Liver (tissue), 9 donors: Measurements from ENCODE around the gene RTEL1. TPM values are rescaled to one million over a fixed set of nuclear protein-coding genes. Genes with fewer than 3 reads are reported as not detected.

Source experiments
- DNase-seq: peaks from one replicate; pipeline ENCODE4 v3.0.0-alpha.2; 2017; ENCODE audit warnings: low spot score
- H3K27ac ChIP-seq, 2 donors: one replicate each; pipeline ENCODE4 v1.7.0; 2013; ENCODE audit warnings: inconsistent platforms in 2 of 2, low read length in 2 of 2, control low read depth in 1 of 2, low read depth in 1 of 2, mild to moderate bottlenecking in 1 of 2
- H3K27me3 ChIP-seq, 4 donors: one replicate each; pipeline versions ENCODE4 v1.6.1 to v1.7.0; 2013; ENCODE audit warnings: low read length in 3 of 4, inconsistent platforms in 1 of 4, mild to moderate bottlenecking in 1 of 4, moderate library complexity in 1 of 4; ENCODE audit not compliant: control insufficient read depth in 4 of 4, insufficient read depth in 4 of 4
- H3K36me3 ChIP-seq, 4 donors: one replicate each; pipeline versions ENCODE4 v1.6.1 to v1.7.0; 2013; ENCODE audit warnings: low read length in 3 of 4, mild to moderate bottlenecking in 3 of 4, low read depth in 1 of 4, moderate library complexity in 1 of 4; ENCODE audit not compliant: control insufficient read depth in 4 of 4, insufficient read depth in 3 of 4
- H3K4me1 ChIP-seq, 4 donors: one replicate each; pipeline versions ENCODE4 v1.6.1 to v1.7.0; 2013; ENCODE audit warnings: low read length in 3 of 4, mild to moderate bottlenecking in 3 of 4, moderate library complexity in 1 of 4; ENCODE audit not compliant: control insufficient read depth in 4 of 4, insufficient read depth in 4 of 4
- H3K4me3 ChIP-seq, 3 donors: one replicate each; pipeline versions ENCODE4 v1.6.1 to v1.7.0; 2013; ENCODE audit warnings: low read length in 3 of 3, control low read depth in 1 of 3, low read depth in 1 of 3, mild to moderate bottlenecking in 1 of 3
- H3K9ac ChIP-seq, 2 donors: one replicate each; pipeline ENCODE4 v1.7.0; 2013; ENCODE audit warnings: low read length in 2 of 2, mild to moderate bottlenecking in 2 of 2, moderate library complexity in 2 of 2, control low read depth in 1 of 2, low read depth in 1 of 2
- H3K9me3 ChIP-seq, 4 donors: one replicate each; pipeline versions ENCODE4 v1.6.1 to v1.7.0; 2013; ENCODE audit warnings: low read length in 3 of 4; ENCODE audit not compliant: control insufficient read depth in 4 of 4
- ATF3 ChIP-seq: IDR thresholded peaks from 2 replicates; pipeline ENCODE4 v1.6.1; 2016; ENCODE audit warnings: antibody characterized with exemption
- EGR1 ChIP-seq, 2 donors: IDR thresholded peaks; 2 replicates each; pipeline ENCODE4 v1.6.1; 2016 to 2018; ENCODE audit warnings: antibody characterized with exemption in 2 of 2, low read depth in 2 of 2
- FOXA1 ChIP-seq: IDR thresholded peaks from 2 replicates; pipeline ENCODE4 v1.6.1; 2016; ENCODE audit warnings: antibody characterized with exemption
- FOXA2 ChIP-seq: IDR thresholded peaks from 2 replicates; pipeline ENCODE4 v1.6.1; 2016; ENCODE audit warnings: antibody characterized with exemption
- GABPA ChIP-seq, 2 donors: IDR thresholded peaks in 1 of 2; conservative IDR thresholded peaks in 1 of 2; 2 replicates each; pipeline ENCODE4 v1.6.1; 2016; ENCODE audit warnings: antibody characterized with exemption in 2 of 2, mild to moderate bottlenecking in 1 of 2, moderate library complexity in 1 of 2
- HNF4A ChIP-seq, 2 donors: conservative IDR thresholded peaks; 2 replicates each; pipeline ENCODE4 v1.6.1; 2016; ENCODE audit warnings: antibody characterized with exemption in 2 of 2, mild to moderate bottlenecking in 2 of 2
- HNF4G ChIP-seq: IDR thresholded peaks from 2 replicates; pipeline ENCODE4 v1.6.1; 2016; ENCODE audit warnings: antibody characterized with exemption
- RAD21 ChIP-seq, 2 donors: IDR thresholded peaks; 2 replicates each; pipeline ENCODE4 v1.6.1; 2016; ENCODE audit warnings: antibody characterized with exemption in 2 of 2, mild to moderate bottlenecking in 2 of 2
- RXRA ChIP-seq, 2 donors: IDR thresholded peaks; 2 replicates each; pipeline ENCODE4 v1.6.1; 2017 to 2018; ENCODE audit warnings: antibody characterized with exemption in 2 of 2, mild to moderate bottlenecking in 1 of 2
- SP1 ChIP-seq: IDR thresholded peaks from 2 replicates; pipeline ENCODE4 v1.6.1; 2018; ENCODE audit warnings: antibody characterized with exemption, mild to moderate bottlenecking
- YY1 ChIP-seq: IDR thresholded peaks from 2 replicates; pipeline ENCODE4 v1.6.1; 2016; ENCODE audit warnings: antibody characterized with exemption, mild to moderate bottlenecking
- WGBS: extraction: QIAGEN DNeasy Blood & Tissue Kit; methylation state at CpG from one replicate; pipeline ENCODE4 v1.1.7; 2013; 5-methylcytosine and 5-hydroxymethylcytosine counted together
- polyA plus RNA-seq, 2 donors: library from polyadenylated mRNA; stranded (reverse) in 1 of 2; unstranded in 1 of 2; fragments of 200-250 nt in 1 of 2; fragments of >200 nt in 1 of 2; fragmentation: Nextera tagmentation in 1 of 2; extraction: Ambion mirVana in 1 of 2; gene quantifications; one replicate each; pipeline versions ENCODE4 v1.2.1 to v1.2.3, GENCODE V29; 2013 to 2015
- total RNA-seq, 2 donors: library from RNA; depleted of rRNA; stranded (reverse); fragments of >200 nt; gene quantifications; one replicate each; pipeline ENCODE4 v1.2.3, GENCODE V29; 2014
- TF ChIP-seq, protein P1 (sequence below): IDR thresholded peaks from 2 replicates; pipeline ENCODE4 v1.6.1; 2016; ENCODE audit warnings: antibody characterized with exemption
- TF ChIP-seq, protein P2 (sequence below): fragments of 150-350 bp; IDR thresholded peaks from 2 replicates; pipeline ENCODE4 v1.5.1; 2017; ENCODE audit warnings: improper control_type of control experiment, low read depth, low read length; ENCODE audit not compliant: missing input control
- donor health status: healthy.
- donor health status: healthy.
- donor health status: healthy.
- donor health status: healthy.
- donor health status: healthy.

RTEL1 gene
- total and polyA plus RNA-seq, 4 donors, result 3.7 to 16.9 (median 7.4) TPM

GRCh38 chr20:63702036-63702665, 44.0 kb downstream of the RTEL1 start:
- Histone ChIP-seq H3K4me3 (no peak overlapping the region), H3K27ac (no peak overlapping the region), H3K27me3 (no peaks in the 10 kb centered on the region), H3K9me3 (no peaks in the 10 kb centered on the region), H3K36me3 (peaks cover 0 to 25% (median 9%) of the 10 kb centered on the region in 4 donors), H3K9ac (no peak overlapping the region), H3K4me1 (peaks cover 1 to 20% (median 15%) of the 10 kb centered on the region in 4 donors)
- DNase-seq, result no peak
- 93% methylated on average over 16 of the region's 16 CpGs for WGBS
- TF ChIP-seq, protein P1, sequence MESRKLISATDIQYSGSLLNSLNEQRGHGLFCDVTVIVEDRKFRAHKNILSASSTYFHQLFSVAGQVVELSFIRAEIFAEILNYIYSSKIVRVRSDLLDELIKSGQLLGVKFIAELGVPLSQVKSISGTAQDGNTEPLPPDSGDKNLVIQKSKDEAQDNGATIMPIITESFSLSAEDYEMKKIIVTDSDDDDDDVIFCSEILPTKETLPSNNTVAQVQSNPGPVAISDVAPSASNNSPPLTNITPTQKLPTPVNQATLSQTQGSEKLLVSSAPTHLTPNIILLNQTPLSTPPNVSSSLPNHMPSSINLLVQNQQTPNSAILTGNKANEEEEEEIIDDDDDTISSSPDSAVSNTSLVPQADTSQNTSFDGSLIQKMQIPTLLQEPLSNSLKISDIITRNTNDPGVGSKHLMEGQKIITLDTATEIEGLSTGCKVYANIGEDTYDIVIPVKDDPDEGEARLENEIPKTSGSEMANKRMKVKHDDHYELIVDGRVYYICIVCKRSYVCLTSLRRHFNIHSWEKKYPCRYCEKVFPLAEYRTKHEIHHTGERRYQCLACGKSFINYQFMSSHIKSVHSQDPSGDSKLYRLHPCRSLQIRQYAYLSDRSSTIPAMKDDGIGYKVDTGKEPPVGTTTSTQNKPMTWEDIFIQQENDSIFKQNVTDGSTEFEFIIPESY, result no peak
- TF ChIP-seq EGR1 (IDR thresholded peaks at IDR 0.05; ENCODE audit: low read depth in 2 of 2), result no peak

DNA sequence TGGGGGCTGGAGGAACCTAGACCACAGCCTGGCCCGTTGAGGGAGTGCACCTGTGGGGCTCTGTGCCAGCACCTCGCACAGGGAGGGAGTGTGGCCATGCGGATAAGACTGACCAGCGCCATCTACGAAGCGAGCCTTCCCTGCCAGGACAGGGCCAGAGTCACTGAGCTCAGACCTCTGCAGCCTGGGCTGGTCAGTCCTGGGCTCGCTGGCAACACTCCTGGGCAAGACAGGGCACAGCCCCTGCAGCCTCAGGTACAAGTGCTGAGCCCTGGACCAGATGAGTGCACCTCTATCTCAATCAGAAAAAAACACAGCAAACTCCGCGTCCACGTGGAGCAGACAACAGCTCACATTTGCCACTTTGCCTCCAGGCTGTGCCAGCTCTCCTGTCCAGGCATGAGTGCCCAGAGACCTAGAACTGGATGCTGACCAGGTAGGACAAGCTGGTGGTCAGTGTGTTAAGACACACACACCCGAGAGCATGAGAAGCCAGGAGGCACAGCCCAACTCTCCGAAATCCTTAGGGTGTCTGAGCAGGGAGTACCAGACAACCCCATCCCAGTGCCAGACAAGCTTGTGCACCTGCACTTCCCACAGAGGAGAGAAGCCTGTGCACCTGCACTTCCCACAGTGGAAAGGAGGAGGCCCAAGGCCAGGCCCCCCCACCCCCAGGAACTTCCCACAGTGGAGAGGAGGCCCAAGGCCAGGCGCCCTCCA, 44.8 kb downstream of the RTEL1 start:
- Histone ChIP-seq H3K27ac (no peak overlapping the region), H3K4me1 (peaks cover 0 to 14% (median 10%) of the 10 kb centered on the region in 4 donors), H3K4me3 (no peak overlapping the region), H3K36me3 (peaks cover 0 to 25% (median 9%) of the 10 kb centered on the region in 4 donors), H3K9me3 (no peaks in the 10 kb centered on the region), H3K9ac (no peak overlapping the region), H3K27me3 (no peaks in the 10 kb centered on the region)
- no peak for TF ChIP-seq GABPA (IDR thresholded peaks at IDR 0.05 in 1 of 2, conservative IDR thresholded peaks at IDR 0.05 in 1 of 2)
- TF ChIP-seq ATF3, result no peak
- no peak for TF ChIP-seq SP1
- no peak for TF ChIP-seq FOXA1
- no peak for TF ChIP-seq YY1
- no peak for TF ChIP-seq HNF4G
- no peak for TF ChIP-seq HNF4A (conservative IDR thresholded peaks at IDR 0.05)
- TF ChIP-seq, protein P1, result no peak
- no peak for TF ChIP-seq EGR1 (IDR thresholded peaks at IDR 0.05; ENCODE audit: low read depth in 2 of 2)
- no peak for TF ChIP-seq FOXA2
- no peak for TF ChIP-seq RXRA (IDR thresholded peaks at IDR 0.05)
- TF ChIP-seq, protein P2, sequence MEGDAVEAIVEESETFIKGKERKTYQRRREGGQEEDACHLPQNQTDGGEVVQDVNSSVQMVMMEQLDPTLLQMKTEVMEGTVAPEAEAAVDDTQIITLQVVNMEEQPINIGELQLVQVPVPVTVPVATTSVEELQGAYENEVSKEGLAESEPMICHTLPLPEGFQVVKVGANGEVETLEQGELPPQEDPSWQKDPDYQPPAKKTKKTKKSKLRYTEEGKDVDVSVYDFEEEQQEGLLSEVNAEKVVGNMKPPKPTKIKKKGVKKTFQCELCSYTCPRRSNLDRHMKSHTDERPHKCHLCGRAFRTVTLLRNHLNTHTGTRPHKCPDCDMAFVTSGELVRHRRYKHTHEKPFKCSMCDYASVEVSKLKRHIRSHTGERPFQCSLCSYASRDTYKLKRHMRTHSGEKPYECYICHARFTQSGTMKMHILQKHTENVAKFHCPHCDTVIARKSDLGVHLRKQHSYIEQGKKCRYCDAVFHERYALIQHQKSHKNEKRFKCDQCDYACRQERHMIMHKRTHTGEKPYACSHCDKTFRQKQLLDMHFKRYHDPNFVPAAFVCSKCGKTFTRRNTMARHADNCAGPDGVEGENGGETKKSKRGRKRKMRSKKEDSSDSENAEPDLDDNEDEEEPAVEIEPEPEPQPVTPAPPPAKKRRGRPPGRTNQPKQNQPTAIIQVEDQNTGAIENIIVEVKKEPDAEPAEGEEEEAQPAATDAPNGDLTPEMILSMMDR, result no peak
- no peak for TF ChIP-seq RAD21 (IDR thresholded peaks at IDR 0.05)
- DNase-seq, result no peak
- WGBS, result 85% methylated on average over 13 of the region's 13 CpGs
